PFSK-1 (cell line): ENCODE data around the gene NSL1.

ENCODE experiments used
- FOXP2 ChIP-seq: optimal IDR thresholded peaks from 2 replicates; pipeline ENCODE3; 2011; ENCODE audit warnings: borderline replicate concordance, control low read depth, inconsistent platforms; ENCODE audit not compliant: insufficient read depth; ENCODE audit errors: extremely low read length, extremely low read depth
- POLR2AphosphoS5 ChIP-seq: IDR thresholded peaks from 2 replicates; pipeline ENCODE4 v1.6.1; 2012; ENCODE audit warnings: low read depth, mild to moderate bottlenecking, control low read depth, low read length, moderate library complexity
- REST ChIP-seq, 2 experiments: IDR thresholded peaks; 2 replicates each; pipeline versions ENCODE4 v1.6.1 to v1.8.0; 2011 to 2012; ENCODE audit warnings: low read depth in 2 of 2, low read length in 2 of 2, control low read depth in 1 of 2, inconsistent platforms in 1 of 2, mild to moderate bottlenecking in 1 of 2, moderate library complexity in 1 of 2; ENCODE audit not compliant: insufficient read depth in 1 of 2
- SIN3A ChIP-seq: IDR thresholded peaks from 2 replicates; pipeline ENCODE4 v1.6.1; 2012; ENCODE audit warnings: mild to moderate bottlenecking, low read length, moderate library complexity, borderline replicate concordance; ENCODE audit not compliant: insufficient read depth
- TAF1 ChIP-seq: IDR thresholded peaks from 2 replicates; pipeline ENCODE4 v1.6.1; 2012; ENCODE audit warnings: low read length, control low read depth, borderline replicate concordance; ENCODE audit not compliant: insufficient read depth

NSL1 gene

DNA sequence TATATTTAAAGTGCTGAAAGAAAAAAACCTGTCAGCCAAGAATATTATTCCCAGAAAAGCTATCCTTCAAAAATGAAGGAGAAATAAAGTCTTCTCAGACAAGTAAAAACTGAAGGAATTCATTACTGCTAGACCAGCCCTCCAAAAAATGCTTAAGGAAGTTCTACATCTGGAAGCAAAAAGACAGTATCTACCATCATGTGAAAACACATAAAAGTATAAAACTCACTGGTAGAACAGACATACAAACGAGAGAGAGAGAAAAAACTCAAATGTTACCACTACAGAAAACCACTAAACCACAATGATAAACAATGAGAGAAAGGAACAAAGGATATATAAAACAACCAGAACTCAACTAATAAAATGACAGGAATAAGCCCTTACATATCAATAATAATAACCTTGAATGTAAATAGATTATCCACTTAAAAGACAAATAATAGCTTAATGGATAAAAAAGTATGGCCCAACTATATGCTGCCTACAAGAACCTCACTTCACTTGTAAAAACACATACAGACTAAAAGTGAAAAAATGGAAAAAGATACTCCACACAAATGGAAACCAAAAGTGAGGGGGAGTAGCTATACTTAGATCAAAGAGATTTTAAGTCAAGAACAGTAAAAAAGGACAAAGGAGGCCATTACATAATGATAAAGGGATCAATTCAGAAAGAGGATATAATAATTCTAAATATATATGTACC lies 22.0 kb downstream of the NSL1 start:
- no peak for TF ChIP-seq REST (IDR thresholded peaks at IDR 0.05; ENCODE audit: insufficient read depth in 1 of 2, low read depth in 2 of 2, low read length in 2 of 2)
- no peak for TF ChIP-seq SIN3A
- no peak for TF ChIP-seq FOXP2
- TF ChIP-seq POLR2AphosphoS5: no peak
- TF ChIP-seq TAF1: no peak

- TF ChIP-seq TAF1 (no peak), SIN3A (no peak), POLR2AphosphoS5 (no peak)
These were observed 28.7 kb downstream of the NSL1 start for GRCh38 chr1:212762839-212763238.

- TF ChIP-seq POLR2AphosphoS5 (no peak), FOXP2 (no peak), REST (IDR thresholded peaks at IDR 0.05; ENCODE audit: insufficient read depth in 1 of 2, low read depth in 2 of 2, low read length in 2 of 2) (no peak), TAF1 (no peak), SIN3A (no peak)
These were observed 29.3 kb downstream of the NSL1 start for GRCh38 chr1:212762234-212762633.

GRCh38 chr1:212760126-212760823 lies 31.3 kb downstream of the NSL1 start:
- TF ChIP-seq REST (IDR thresholded peaks at IDR 0.05; ENCODE audit: insufficient read depth in 1 of 2, low read depth in 2 of 2, low read length in 2 of 2) (no peak), FOXP2 (no peak), POLR2AphosphoS5 (no peak), SIN3A (no peak), TAF1 (no peak)

DNA sequence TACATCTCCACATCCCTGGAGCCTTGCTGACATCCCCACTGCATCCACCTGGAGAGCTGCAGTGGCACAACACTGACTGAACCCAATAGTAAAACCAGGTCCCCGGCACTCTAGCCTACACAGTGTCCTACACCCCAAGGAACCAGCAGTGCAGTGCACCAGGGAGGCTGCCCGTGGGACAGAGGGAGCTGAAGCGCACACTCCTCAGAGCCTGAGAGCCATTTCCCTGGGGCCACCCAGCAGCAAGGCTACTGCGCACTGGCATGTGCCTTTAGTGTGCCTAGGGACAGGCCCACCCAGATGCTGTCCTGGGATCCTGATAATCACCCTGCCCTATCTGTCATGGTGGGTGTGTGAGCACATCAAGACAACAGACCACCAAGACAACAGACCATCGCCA lies 31.9 kb downstream of the NSL1 start:
- TF ChIP-seq TAF1 (no peak), FOXP2 (no peak), POLR2AphosphoS5 (no peak), REST (IDR thresholded peaks at IDR 0.05; ENCODE audit: insufficient read depth in 1 of 2, low read depth in 2 of 2, low read length in 2 of 2) (no peak), SIN3A (no peak)
